K562 (cell line): ENCODE data around the gene LRRC71. TPM values are rescaled to one million over a fixed set of nuclear protein-coding genes. Genes with fewer than 3 reads are reported as not detected.
A peak's percentile ranks its signal among the peaks of the same experiment; 100 is the strongest.

Source experiments
- EGR1 ChIP-seq: fragments of 450-650 bp; conservative IDR thresholded peaks from 2 replicates; pipeline ENCODE4 v1.6.1; 2017; ENCODE audit warnings: mild to moderate bottlenecking
- ETV1 ChIP-seq: fragments of 450-650 bp; conservative IDR thresholded peaks from 2 replicates; pipeline ENCODE4 v1.6.1; 2016; ENCODE audit warnings: missing genetic modification characterization, control low read depth, low read depth, missing compliant biosample characterization
- L3MBTL2 ChIP-seq: fragments of 450-650 bp; IDR thresholded peaks from 2 replicates; pipeline ENCODE4 v1.6.1; 2016; ENCODE audit warnings: mild to moderate bottlenecking, moderate library complexity
- MLLT1 ChIP-seq, 2 experiments: fragments of 450-650 bp; IDR thresholded peaks; 2 replicates each; pipeline ENCODE4 v1.6.1; 2016
- SP1 ChIP-seq: sonication (generic); formaldehyde crosslinking; IDR thresholded peaks from 2 replicates; pipeline ENCODE4 v1.8.1; 2022; ENCODE audit warnings: mild to moderate bottlenecking, missing genetic modification reagents
- YY1 ChIP-seq, 3 experiments: IDR thresholded peaks; 2 replicates each; pipeline ENCODE4 v1.6.1; 2011; ENCODE audit warnings: low read length in 2 of 3, mild to moderate bottlenecking in 2 of 3, moderate library complexity in 2 of 3, borderline replicate concordance in 1 of 3, control low read depth in 1 of 3, low read depth in 1 of 3; ENCODE audit not compliant: insufficient read depth in 3 of 3, insufficient replicate concordance in 2 of 3, control insufficient read depth in 1 of 3, insufficient read length in 1 of 3; ENCODE audit errors: extremely low read depth in 1 of 3
- ZFX ChIP-seq: sonication (generic); formaldehyde crosslinking; IDR thresholded peaks from 2 replicates; pipeline ENCODE4 v1.8.0; 2022; ENCODE audit warnings: mild to moderate bottlenecking, missing genetic modification reagents, moderate library complexity
- ZNF174 ChIP-seq: fragments of 250-450 bp; sonication (Bioruptor Pico); IDR thresholded peaks from 2 replicates; pipeline ENCODE4 v1.4.0; 2020; ENCODE audit warnings: mild to moderate bottlenecking
- ZNF518B ChIP-seq: fragments of 250-450 bp; sonication (Bioruptor Pico); IDR thresholded peaks from 2 replicates; pipeline ENCODE4 v1.5.0; 2021; ENCODE audit warnings: mild to moderate bottlenecking, moderate library complexity
- ZNF551 ChIP-seq: fragments of 250-450 bp; sonication (Bioruptor Pico); IDR thresholded peaks from 2 replicates; pipeline ENCODE4 v1.5.0; 2021; ENCODE audit warnings: mild to moderate bottlenecking, moderate library complexity
- ZNF785 ChIP-seq: fragments of 250-450 bp; sonication (Bioruptor Pico); IDR thresholded peaks from 2 replicates; pipeline ENCODE4 v1.4.0; 2020; ENCODE audit warnings: mild to moderate bottlenecking
- polyA plus RNA-seq, 8 experiments: library from polyadenylated mRNA; depleted of rRNA in 4 of 8; stranded (reverse) in 5 of 8; unstranded in 3 of 8; fragments of >200 nt; fragmentation: Nextera tagmentation in 2 of 8; fragmentation: Illumina TruSeq in 1 of 8; extraction: Ambion mirVana in 2 of 8; extraction: Trizol in 1 of 8; gene quantifications; 2 replicates each; pipeline versions ENCODE4 v1.2.1 to v1.2.3, GENCODE V29; 2011 to 2014; ENCODE audit warnings: inconsistent platforms in 1 of 8, missing spikeins in 1 of 8
- total RNA-seq, 7 experiments: library from RNA; depleted of rRNA in 6 of 7; stranded (reverse); fragments of >200 nt in 6 of 7; fragmentation: Illumina TruSeq in 2 of 7; extraction: Trizol in 2 of 7; gene quantifications; 2 replicates each; pipeline versions ENCODE4 v1.2.1 to v1.2.3, GENCODE V29; 2011 to 2021; ENCODE audit warnings: low replicate concordance in 1 of 7
- TF ChIP-seq, protein P1 (sequence below): fragments of 250-450 bp; sonication (Bioruptor Pico); IDR thresholded peaks from 2 replicates; pipeline ENCODE4 v1.8.0; 2022; ENCODE audit warnings: inconsistent platforms
- TF ChIP-seq, protein P2 (sequence below), 3 experiments: IDR thresholded peaks in 2 of 3; conservative IDR thresholded peaks in 1 of 3; 2 replicates each; pipeline ENCODE4 v1.5.1; 2011 to 2012; ENCODE audit warnings: low read length in 3 of 3, mild to moderate bottlenecking in 3 of 3, control low read depth in 2 of 3, improper control_type of control experiment in 1 of 3, inconsistent platforms in 1 of 3, low read depth in 1 of 3, mixed read lengths in 1 of 3, moderate library complexity in 1 of 3; ENCODE audit not compliant: insufficient read depth in 2 of 3
- TF ChIP-seq, protein P3 (sequence below), 2 experiments: fragments of 200-800 bp in 1 of 2; sonication (Bioruptor generic) in 1 of 2; sonication (generic) in 1 of 2; formaldehyde crosslinking in 1 of 2; IDR thresholded peaks in 1 of 2; conservative IDR thresholded peaks in 1 of 2; 2 replicates each; pipeline versions ENCODE4 v1.5.0 to v1.6.1; 2016 to 2020; ENCODE audit warnings: missing compliant biosample characterization in 1 of 2, missing genetic modification characterization in 1 of 2, missing genetic modification reagents in 1 of 2

LRRC71 gene
- total and polyA plus RNA-seq, 9 of the 15 experiments (the other 6 are each of a cell fraction or from before 2014, with no cell fraction given), result 0.06 to 1.2 (median 0.51) TPM; not detected in 1

DNA sequence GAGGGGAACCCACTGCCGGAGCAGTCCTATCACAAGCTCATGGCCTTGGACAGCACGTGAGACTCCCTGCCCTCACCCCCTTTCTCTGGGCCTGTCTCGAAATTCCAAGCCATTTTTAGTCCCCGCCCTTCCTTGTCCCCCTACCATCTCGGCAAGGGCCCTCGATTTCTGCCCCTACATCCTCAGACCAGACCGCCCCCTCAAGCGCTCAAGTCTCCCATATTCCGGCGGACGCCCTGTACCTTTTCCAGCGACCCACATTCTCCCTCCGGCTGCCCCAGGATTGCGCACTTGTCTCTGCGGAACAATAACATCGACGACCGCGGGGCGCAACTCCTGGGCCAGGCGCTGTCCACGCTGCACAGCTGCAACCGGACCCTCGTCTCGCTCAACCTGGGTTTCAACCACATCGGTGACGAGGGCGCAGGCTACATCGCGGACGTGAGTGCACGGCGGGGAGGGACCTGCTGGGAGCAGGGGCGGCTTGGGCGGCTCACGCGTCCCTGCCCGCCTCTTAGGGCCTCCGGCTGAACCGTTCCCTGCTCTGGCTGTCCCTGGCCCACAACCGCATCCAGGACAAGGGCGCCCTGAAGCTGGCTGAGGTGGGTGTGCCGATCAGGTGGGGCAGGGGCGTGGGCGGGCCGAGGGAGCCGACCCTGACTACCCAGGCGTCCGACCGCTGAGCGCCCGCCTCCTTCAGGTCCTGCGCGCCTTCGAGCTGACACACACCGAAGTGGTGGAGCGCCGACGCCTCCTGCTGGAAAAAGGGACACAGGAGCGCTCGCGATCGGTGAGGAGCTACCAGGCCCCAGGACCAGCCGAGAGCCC, 7.0 kb downstream of the LRRC71 start (continued):
- TF ChIP-seq ZNF518B (CRISPR knock-in tag), result no peak
- TF ChIP-seq SP1 (CRISPR knock-in tag), result peak; percentile 71; the same call in 1 of the 2 replicates
- no peak for TF ChIP-seq ZNF785 (CRISPR knock-in tag)
- no peak for TF ChIP-seq ETV1 (tag)
- peak; percentile 53 for TF ChIP-seq L3MBTL2
- no peak for TF ChIP-seq ZNF551
- TF ChIP-seq, protein P1, sequence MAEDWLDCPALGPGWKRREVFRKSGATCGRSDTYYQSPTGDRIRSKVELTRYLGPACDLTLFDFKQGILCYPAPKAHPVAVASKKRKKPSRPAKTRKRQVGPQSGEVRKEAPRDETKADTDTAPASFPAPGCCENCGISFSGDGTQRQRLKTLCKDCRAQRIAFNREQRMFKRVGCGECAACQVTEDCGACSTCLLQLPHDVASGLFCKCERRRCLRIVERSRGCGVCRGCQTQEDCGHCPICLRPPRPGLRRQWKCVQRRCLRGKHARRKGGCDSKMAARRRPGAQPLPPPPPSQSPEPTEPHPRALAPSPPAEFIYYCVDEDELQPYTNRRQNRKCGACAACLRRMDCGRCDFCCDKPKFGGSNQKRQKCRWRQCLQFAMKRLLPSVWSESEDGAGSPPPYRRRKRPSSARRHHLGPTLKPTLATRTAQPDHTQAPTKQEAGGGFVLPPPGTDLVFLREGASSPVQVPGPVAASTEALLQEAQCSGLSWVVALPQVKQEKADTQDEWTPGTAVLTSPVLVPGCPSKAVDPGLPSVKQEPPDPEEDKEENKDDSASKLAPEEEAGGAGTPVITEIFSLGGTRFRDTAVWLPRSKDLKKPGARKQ, result peak; percentile 84; the same call in 1 of the 2 replicates
- peak; percentile 73 for TF ChIP-seq EGR1
- TF ChIP-seq MLLT1 (IDR thresholded peaks at IDR 0.05), result peak in 1 of 2 experiments; percentile 65; a peak in 1 of 4 replicates
- peak; percentile 38; the same call in 1 of the 2 replicates for TF ChIP-seq ZFX (CRISPR knock-in tag)
- TF ChIP-seq YY1 (IDR thresholded peaks at IDR 0.05; ENCODE audit: borderline replicate concordance in 1 of 3, control insufficient read depth in 1 of 3, extremely low read depth in 1 of 3, insufficient read depth in 3 of 3, insufficient read length in 1 of 3, insufficient replicate concordance in 2 of 3, low read depth in 1 of 3, low read length in 2 of 3), result no peak
- TF ChIP-seq, protein P2, sequence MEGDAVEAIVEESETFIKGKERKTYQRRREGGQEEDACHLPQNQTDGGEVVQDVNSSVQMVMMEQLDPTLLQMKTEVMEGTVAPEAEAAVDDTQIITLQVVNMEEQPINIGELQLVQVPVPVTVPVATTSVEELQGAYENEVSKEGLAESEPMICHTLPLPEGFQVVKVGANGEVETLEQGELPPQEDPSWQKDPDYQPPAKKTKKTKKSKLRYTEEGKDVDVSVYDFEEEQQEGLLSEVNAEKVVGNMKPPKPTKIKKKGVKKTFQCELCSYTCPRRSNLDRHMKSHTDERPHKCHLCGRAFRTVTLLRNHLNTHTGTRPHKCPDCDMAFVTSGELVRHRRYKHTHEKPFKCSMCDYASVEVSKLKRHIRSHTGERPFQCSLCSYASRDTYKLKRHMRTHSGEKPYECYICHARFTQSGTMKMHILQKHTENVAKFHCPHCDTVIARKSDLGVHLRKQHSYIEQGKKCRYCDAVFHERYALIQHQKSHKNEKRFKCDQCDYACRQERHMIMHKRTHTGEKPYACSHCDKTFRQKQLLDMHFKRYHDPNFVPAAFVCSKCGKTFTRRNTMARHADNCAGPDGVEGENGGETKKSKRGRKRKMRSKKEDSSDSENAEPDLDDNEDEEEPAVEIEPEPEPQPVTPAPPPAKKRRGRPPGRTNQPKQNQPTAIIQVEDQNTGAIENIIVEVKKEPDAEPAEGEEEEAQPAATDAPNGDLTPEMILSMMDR (IDR thresholded peaks at IDR 0.05 in 2 of 3, conservative IDR thresholded peaks at IDR 0.05 in 1 of 3; ENCODE audit: insufficient read depth in 2 of 3, low read depth in 1 of 3, low read length in 3 of 3), result peak; percentile 77 to 92 (median 81)
- no peak for TF ChIP-seq ZNF174 (CRISPR knock-in tag)
- TF ChIP-seq, protein P3, sequence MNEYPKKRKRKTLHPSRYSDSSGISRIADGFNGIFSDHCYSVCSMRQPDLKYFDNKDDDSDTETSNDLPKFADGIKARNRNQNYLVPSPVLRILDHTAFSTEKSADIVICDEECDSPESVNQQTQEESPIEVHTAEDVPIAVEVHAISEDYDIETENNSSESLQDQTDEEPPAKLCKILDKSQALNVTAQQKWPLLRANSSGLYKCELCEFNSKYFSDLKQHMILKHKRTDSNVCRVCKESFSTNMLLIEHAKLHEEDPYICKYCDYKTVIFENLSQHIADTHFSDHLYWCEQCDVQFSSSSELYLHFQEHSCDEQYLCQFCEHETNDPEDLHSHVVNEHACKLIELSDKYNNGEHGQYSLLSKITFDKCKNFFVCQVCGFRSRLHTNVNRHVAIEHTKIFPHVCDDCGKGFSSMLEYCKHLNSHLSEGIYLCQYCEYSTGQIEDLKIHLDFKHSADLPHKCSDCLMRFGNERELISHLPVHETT (CRISPR knock-in tag; conservative IDR thresholded peaks at IDR 0.05 in 1 of 2, IDR thresholded peaks at IDR 0.05 in 1 of 2), result no peak
